ENCODE measurements around the gene PPP1R14B.

GRCh38 chr11:64244107-64244506 lies 2.6 kb downstream of the PPP1R14B start:
- TF ChIP-seq CTCF (conservative IDR thresholded peaks at IDR 0.05): no peak
- no peak for TF ChIP-seq ZFX (IDR thresholded peaks at IDR 0.05)

Data from C4-2B (cell line).